CD4-positive, alpha-beta T cell treated with Interleukin-2 at 100 ng/mL for 4 hours (primary cell): ENCODE results near the gene WNT1.

Source experiments
- DNase-seq: peaks from one replicate; pipeline ENCODE4 v3.0.0-alpha.2; 2020; ENCODE audit warnings: low spot score

Gene WNT1

GRCh38 chr12:49000346-49000745 is 22.2 kb downstream of the WNT1 start:
- no peak for DNase-seq

GRCh38 chr12:49008943-49009342 is 30.8 kb downstream of the WNT1 start:
- no peak for DNase-seq

- no peak for DNase-seq
These were observed 32.1 kb downstream of the WNT1 start for GRCh38 chr12:49010092-49010668.

- no peak for DNase-seq
These were observed 34.6 kb downstream of the WNT1 start for GRCh38 chr12:49012739-49013138.

GRCh38 chr12:49013428-49013827 is 35.3 kb downstream of the WNT1 start:
- no peak for DNase-seq

GRCh38 chr12:49014547-49014946 is 36.4 kb downstream of the WNT1 start:
- no peak for DNase-seq

- no peak for DNase-seq
These were observed 37.1 kb downstream of the WNT1 start for GRCh38 chr12:49015196-49015595.

GRCh38 chr12:49017891-49018260 is 39.8 kb downstream of the WNT1 start:
- DNase-seq = peak; percentile 19

- peak; percentile 97 for DNase-seq
These were observed 40.4 kb downstream of the WNT1 start, which contains the start of gene PRKAG1 for GRCh38 chr12:49018261-49019119. TSS of gene PRKAG1 (minus strand) at chr12:49018776. CDS start at chr12:49018740, 36 bp downstream.

- no peak for DNase-seq
These were observed 41.0 kb downstream of the WNT1 start for GRCh38 chr12:49019120-49019430.

GRCh38 chr12:49019443-49020324 is 41.6 kb downstream of the WNT1 start:
- DNase-seq = peak; percentile 42

GRCh38 chr12:49020441-49020840 is 42.3 kb downstream of the WNT1 start:
- DNase-seq = no peak

- DNase-seq = no peak
These were observed 43.3 kb downstream of the WNT1 start for GRCh38 chr12:49021292-49021915.

- no peak for DNase-seq
These were observed 44.5 kb downstream of the WNT1 start for GRCh38 chr12:49022558-49023178.

GRCh38 chr12:49023812-49024211 is 45.7 kb downstream of the WNT1 start:
- no peak for DNase-seq

GRCh38 chr12:49024543-49024942 is 46.4 kb downstream of the WNT1 start:
- DNase-seq = no peak

- DNase-seq = no peak
These were observed 47.3 kb downstream of the WNT1 start for GRCh38 chr12:49025463-49025862.

GRCh38 chr12:49026101-49026500 is 48.0 kb downstream of the WNT1 start:
- DNase-seq = no peak

- no peak for DNase-seq
These were observed 48.8 kb downstream of the WNT1 start for GRCh38 chr12:49026678-49027480.

GRCh38 chr12:49027846-49028555 is 49.9 kb downstream of the WNT1 start:
- no peak for DNase-seq
